Smooth muscle cell (in vitro differentiated cells): ENCODE measurements around the gene ATP5IF1. TPM values are rescaled to one million over a fixed set of nuclear protein-coding genes. Genes with fewer than 3 reads are reported as not detected.

Experiments used
- DNase-seq: peaks from one replicate; lab custom pipeline; 2025; ENCODE audit not compliant: unreplicated experiment; lab: John Stamatoyannopoulos, UW
- H2AFZ ChIP-seq: fragments of 200-600 bp; sonication (generic); 2 replicates; pipeline ENCODE4 v1.6.0; 2016; ENCODE audit warnings: antibody characterized with exemption, low read depth, mild to moderate bottlenecking
- H3F3A ChIP-seq: fragments of 200-600 bp; sonication (generic); 2 replicates; pipeline ENCODE4 v1.6.0; 2017; ENCODE audit warnings: antibody characterized with exemption, low read depth
- H3K27ac ChIP-seq: fragments of 200-600 bp; sonication (generic); 2 replicates; pipeline ENCODE4 v1.5.1; 2016; ENCODE audit warnings: low read depth, mild to moderate bottlenecking
- H3K27me3 ChIP-seq: fragments of 200-600 bp; sonication (generic); 2 replicates; pipeline ENCODE4 v1.6.1; 2016; ENCODE audit warnings: low read depth, mild to moderate bottlenecking
- H3K36me3 ChIP-seq: fragments of 200-600 bp; sonication (generic); 2 replicates; pipeline ENCODE4 v1.5.1; 2016; ENCODE audit warnings: low read depth
- H3K4me1 ChIP-seq: fragments of 200-600 bp; sonication (generic); 2 replicates; pipeline ENCODE4 v1.5.1; 2016; ENCODE audit warnings: low read depth
- H3K4me2 ChIP-seq: fragments of 200-600 bp; sonication (generic); 2 replicates; pipeline ENCODE4 v1.6.0; 2016; ENCODE audit warnings: mild to moderate bottlenecking
- H3K4me3 ChIP-seq: fragments of 200-600 bp; sonication (generic); 2 replicates; pipeline ENCODE4 v1.5.1; 2016; ENCODE audit warnings: mild to moderate bottlenecking
- H3K79me2 ChIP-seq: fragments of 200-600 bp; sonication (generic); 2 replicates; pipeline ENCODE4 v1.6.0; 2016; ENCODE audit warnings: low read depth, mild to moderate bottlenecking
- H3K9ac ChIP-seq: fragments of 200-600 bp; sonication (generic); 2 replicates; pipeline ENCODE4 v1.6.0; 2016; ENCODE audit warnings: low read depth
- H3K9me3 ChIP-seq: fragments of 200-600 bp; sonication (generic); replicated peaks from 2 replicates; pipeline ENCODE4 v1.5.1; 2016; ENCODE audit warnings: low read depth
- H4K20me1 ChIP-seq: fragments of 200-600 bp; sonication (generic); 2 replicates; pipeline ENCODE4 v1.6.0; 2016; ENCODE audit warnings: low read depth
- CTCF ChIP-seq: fragments of 200-600 bp; sonication (generic); IDR thresholded peaks from 2 replicates; pipeline ENCODE4 v1.5.1; 2017; ENCODE audit warnings: borderline replicate concordance, mild to moderate bottlenecking, antibody characterized with exemption; ENCODE audit not compliant: insufficient read depth, poor library complexity, severe bottlenecking
- WGBS: methylation state at CpG from one replicate; pipeline ENCODE4 v1.1.7; 2016; ENCODE audit warnings: low lambda C conversion rate; 5-methylcytosine and 5-hydroxymethylcytosine counted together
- polyA plus RNA-seq: library from polyadenylated mRNA; unstranded; fragments of >200 nt; fragmentation: Nextera tagmentation; extraction: Ambion mirVana; gene quantifications from 2 replicates; pipeline ENCODE4 v1.2.1, GENCODE V29; 2016
- total RNA-seq: library from RNA; depleted of rRNA; stranded (reverse); fragments of >200 nt; gene quantifications from 2 replicates; pipeline ENCODE4 v1.2.3, GENCODE V29; 2014

Gene ATP5IF1
- total and polyA plus RNA-seq, 2 experiments from 2014 or later: 460 to 550 TPM

- Histone ChIP-seq H3K9ac (peak overlapping the region; percentile 80), H3K79me2 (peaks cover 41% of the 10 kb centered on the region), H3K4me1 (peaks cover 3% of the 10 kb centered on the region), H3K27ac (no peak overlapping the region), H3K36me3 (no peaks in the 10 kb centered on the region), H3K27me3 (no peaks in the 10 kb centered on the region), H3K4me3 (peak overlapping the region; percentile 83), H4K20me1 (no peaks in the 10 kb centered on the region), H3K9me3 (no peaks in the 10 kb centered on the region), H3K4me2 (peak overlapping the region; percentile 98), H2AFZ (peak overlapping the region; percentile 18), H3F3A (peaks cover 8% of the 10 kb centered on the region)
- WGBS: 17% methylated on average over 20 of the region's 20 CpGs
- DNase-seq: no peak
- TF ChIP-seq CTCF: no peak
Observed at GRCh38 chr1:28236656-28237322, 865 bp downstream of the ATP5IF1 start.

DNA sequence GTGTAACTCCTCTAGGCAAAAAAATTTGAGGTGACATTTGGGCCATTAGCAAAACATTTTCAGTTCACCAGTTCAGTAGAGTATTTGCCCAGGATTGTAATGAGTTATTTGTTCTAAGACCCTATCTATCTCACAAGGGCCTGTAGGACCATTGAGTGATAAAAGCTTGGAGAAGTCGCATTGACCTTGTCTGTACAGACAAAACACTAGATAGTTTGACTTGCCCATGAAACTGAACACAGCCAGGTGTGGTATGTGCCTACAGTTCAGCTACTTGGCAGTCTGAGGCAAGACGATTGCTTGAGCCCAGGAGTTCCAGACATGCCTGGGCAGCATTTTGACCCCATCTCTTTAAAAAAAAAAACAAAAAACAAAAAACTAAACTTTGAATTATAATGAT is 3.1 kb downstream of the ATP5IF1 start:
- Histone ChIP-seq H3K9me3 (no peaks in the 10 kb centered on the region), H3K79me2 (peaks cover 22% of the 10 kb centered on the region), H3F3A (peaks cover 8% of the 10 kb centered on the region), H3K4me1 (no peaks in the 10 kb centered on the region), H3K36me3 (no peaks in the 10 kb centered on the region), H3K27ac (peak overlapping the region; percentile 10), H3K4me3 (no peak overlapping the region), H3K27me3 (no peaks in the 10 kb centered on the region), H3K9ac (no peak overlapping the region), H4K20me1 (no peaks in the 10 kb centered on the region), H2AFZ (no peak overlapping the region), H3K4me2 (no peak overlapping the region)
- WGBS: 82% methylated on average over 2 of the region's 2 CpGs
- TF ChIP-seq CTCF: no peak
- no peak for DNase-seq

GRCh38 chr1:28240024-28240423 is 4.1 kb downstream of the ATP5IF1 start:
- H3K27me3 ChIP-seq: no peaks in the 10 kb centered on the region
- no peaks in the 10 kb centered on the region for H4K20me1 ChIP-seq
- H2AFZ ChIP-seq: no peak overlapping the region
- peaks cover 8% of the 10 kb centered on the region for H3F3A ChIP-seq
- no peak for DNase-seq
- no peak overlapping the region for H3K27ac ChIP-seq
- no peak overlapping the region for H3K4me3 ChIP-seq
- no peaks in the 10 kb centered on the region for H3K9me3 ChIP-seq
- H3K79me2 ChIP-seq: peaks cover 22% of the 10 kb centered on the region
- TF ChIP-seq CTCF: no peak
- 96% methylated on average over 4 of the region's 4 CpGs for WGBS
- no peak overlapping the region for H3K4me2 ChIP-seq
- no peak overlapping the region for H3K9ac ChIP-seq
- no peaks in the 10 kb centered on the region for H3K4me1 ChIP-seq
- H3K36me3 ChIP-seq: no peaks in the 10 kb centered on the region
